Skeletal muscle satellite cell (primary cell): ENCODE data around the gene CCDC88C.
"Not testable (repeated sequence)": the region's sequence is repeated elsewhere in the genome, so short reads cannot be mapped to it uniquely, and the experiment has no call there.

Experiments
- H3K27me3 ChIP-seq: 2 replicates; pipeline ENCODE4 v1.7.0; 2013; ENCODE audit warnings: low read length; ENCODE audit not compliant: control insufficient read depth, insufficient read depth
- H3K36me3 ChIP-seq: 2 replicates; pipeline ENCODE4 v1.7.0; 2013; ENCODE audit warnings: mild to moderate bottlenecking, control low read depth, low read length; ENCODE audit not compliant: insufficient read depth
- H3K4me1 ChIP-seq: 2 replicates; pipeline ENCODE4 v1.7.0; 2013; ENCODE audit warnings: low read length; ENCODE audit not compliant: control insufficient read depth, insufficient read depth
- H3K4me2 ChIP-seq: 2 replicates; pipeline ENCODE4 v1.7.0; 2013; ENCODE audit warnings: mild to moderate bottlenecking, low read length
- H3K4me3 ChIP-seq: 2 replicates; pipeline ENCODE4 v1.7.0; 2013; ENCODE audit warnings: low read length
- H3K9ac ChIP-seq: 2 replicates; pipeline ENCODE4 v1.7.0; 2013; ENCODE audit warnings: mild to moderate bottlenecking, low read depth, low read length, moderate library complexity
- H3K9me3 ChIP-seq: replicated peaks from 2 replicates; pipeline ENCODE4 v1.7.0; 2013; ENCODE audit warnings: mild to moderate bottlenecking, control low read depth, low read length

CCDC88C gene

GRCh38 chr14:91232052-91232451 is 185.6 kb downstream of the CCDC88C start:
- Histone ChIP-seq H3K9me3 (no peaks in the 10 kb centered on the region), H3K27me3 (no peaks in the 10 kb centered on the region), H3K36me3 (peaks cover 4% of the 10 kb centered on the region), H3K4me2 (no peak overlapping the region), H3K4me3 (no peak overlapping the region), H3K4me1 (peaks cover 44% of the 10 kb centered on the region), H3K9ac (no peak overlapping the region)

- Histone ChIP-seq H3K4me3 (no peak overlapping the region), H3K27me3 (no peaks in the 10 kb centered on the region), H3K9me3 (no peaks in the 10 kb centered on the region), H3K4me1 (peaks cover 42% of the 10 kb centered on the region), H3K36me3 (peaks cover 4% of the 10 kb centered on the region), H3K4me2 (peak overlapping the region; percentile 2), H3K9ac (no peak overlapping the region)
These were observed 186.2 kb downstream of the CCDC88C start for GRCh38 chr14:91231446-91231845.

GRCh38 chr14:91230397-91231035 is 187.1 kb downstream of the CCDC88C start:
- no peaks in the 10 kb centered on the region for H3K27me3 ChIP-seq

GRCh38 chr14:91229743-91230200 is 187.8 kb downstream of the CCDC88C start:
- H3K9me3 ChIP-seq: no peaks in the 10 kb centered on the region
- peak overlapping the region; percentile 27 for H3K4me3 ChIP-seq
- H3K36me3 ChIP-seq: peaks cover 4% of the 10 kb centered on the region
- H3K4me1 ChIP-seq: peaks cover 42% of the 10 kb centered on the region
- H3K9ac ChIP-seq: peak overlapping the region; percentile 0
- no peaks in the 10 kb centered on the region for H3K27me3 ChIP-seq
- peak overlapping the region; percentile 3 for H3K4me2 ChIP-seq

More at GRCh38 chr14:91230397-91231035, 187.1 kb downstream of the CCDC88C start:
- Histone ChIP-seq H3K4me1 (peaks cover 42% of the 10 kb centered on the region), H3K4me2 (peak overlapping the region; percentile 25), H3K9me3 (no peaks in the 10 kb centered on the region), H3K9ac (peak overlapping the region; percentile 0), H3K4me3 (peak overlapping the region; percentile 28), H3K36me3 (peaks cover 4% of the 10 kb centered on the region)

GRCh38 chr14:91229005-91229382 is 188.6 kb downstream of the CCDC88C start:
- Histone ChIP-seq H3K4me1 (peaks cover 42% of the 10 kb centered on the region), H3K27me3 (no peaks in the 10 kb centered on the region), H3K9ac (no peak overlapping the region), H3K4me2 (peak overlapping the region; percentile 11), H3K36me3 (no peaks in the 10 kb centered on the region), H3K9me3 (no peaks in the 10 kb centered on the region), H3K4me3 (no peak overlapping the region)

- H3K4me2 ChIP-seq: peak overlapping the region; percentile 48
- no peak overlapping the region for H3K9ac ChIP-seq
- H3K4me1 ChIP-seq: peaks cover 42% of the 10 kb centered on the region
- H3K9me3 ChIP-seq: no peaks in the 10 kb centered on the region
- no peaks in the 10 kb centered on the region for H3K36me3 ChIP-seq
- H3K27me3 ChIP-seq: no peaks in the 10 kb centered on the region
- H3K4me3 ChIP-seq: peak overlapping the region; percentile 23
These were observed 189.3 kb downstream of the CCDC88C start for GRCh38 chr14:91228112-91229004.

- H3K4me2 ChIP-seq: no peak overlapping the region
- no peak overlapping the region for H3K9ac ChIP-seq
- no peak overlapping the region for H3K4me3 ChIP-seq
- H3K27me3 ChIP-seq: no peaks in the 10 kb centered on the region
- no peaks in the 10 kb centered on the region for H3K9me3 ChIP-seq
- no peaks in the 10 kb centered on the region for H3K36me3 ChIP-seq
- peaks cover 47% of the 10 kb centered on the region for H3K4me1 ChIP-seq
These were observed 190.4 kb downstream of the CCDC88C start for GRCh38 chr14:91227183-91227628.

- H3K9ac ChIP-seq, H3K4me3 ChIP-seq, H3K4me2 ChIP-seq, H3K9me3 ChIP-seq, H3K36me3 ChIP-seq, H3K27me3 ChIP-seq: not testable (repeated sequence)
- H3K4me1 ChIP-seq: peaks cover 43% of the 10 kb centered on the region
These were observed 191.3 kb downstream of the CCDC88C start for GRCh38 chr14:91226360-91226759.

- Histone ChIP-seq H3K4me1 (peaks cover 32% of the 10 kb centered on the region), H3K4me3 (no peak overlapping the region), H3K36me3 (no peaks in the 10 kb centered on the region), H3K27me3 (no peaks in the 10 kb centered on the region), H3K9ac (no peak overlapping the region), H3K9me3 (no peaks in the 10 kb centered on the region), H3K4me2 (no peak overlapping the region)
These were observed 192.6 kb downstream of the CCDC88C start for GRCh38 chr14:91225025-91225424.

- Histone ChIP-seq H3K27me3 (no peaks in the 10 kb centered on the region), H3K9ac (no peak overlapping the region), H3K36me3 (no peaks in the 10 kb centered on the region), H3K4me3 (no peak overlapping the region), H3K9me3 (no peaks in the 10 kb centered on the region), H3K4me2 (no peak overlapping the region), H3K4me1 (peaks cover 14% of the 10 kb centered on the region)
These were observed 194.4 kb downstream of the CCDC88C start for GRCh38 chr14:91223028-91223783.
